Sciatic nerve (tissue), 2 donors: ENCODE measurements around the gene PDCL2. TPM values are rescaled to one million over a fixed set of nuclear protein-coding genes. Genes with fewer than 3 reads are reported as not detected.

Source experiments
- ATAC-seq: fragments of 200-7000 bp; cut with Tn5 transposase; one replicate; pipeline ENCODE4 v1.9.1; 2020; ENCODE audit warnings: mild to moderate bottlenecking, moderate library complexity
- DNase-seq: peaks from one replicate; pipeline ENCODE4 v3.0.0-alpha.2; 2020; ENCODE audit warnings: low spot score
- intact Hi-C: fragments of 100-400 bp; cut with DNase I; formaldehyde crosslinking; loops from one replicate; pipeline ENCODE4 v1.14.2; 2022
- total RNA-seq: library from RNA; stranded (reverse); fragmentation: NEBNext Ultra II Directional; extraction: Animal tissue kit (Norgen Biotek cat#: 25700); gene quantifications from one replicate; pipeline ENCODE4 v1.2.1, GENCODE V29; 2021
- donor health status: DM: no; HTN: no; CAD: no.
- donor health status: DM: no; HTN: no; CAD: no.

The PDCL2 gene
- total RNA-seq, 1 donor from 2014 or later = not detected

GRCh38 chr4:55545641-55546505 lies 46.2 kb downstream of the PDCL2 start:
- peak; percentile 73 for ATAC-seq
- intact Hi-C loops = no loop called here
- DNase-seq = peak; percentile 88

GRCh38 chr4:55545151-55545550 lies 46.9 kb downstream of the PDCL2 start:
- ATAC-seq = no peak
- intact Hi-C loops = no loop called here
- no peak for DNase-seq

GRCh38 chr4:55543858-55544257 lies 48.2 kb downstream of the PDCL2 start:
- DNase-seq (no peak), ATAC-seq (no peak)
- intact Hi-C loops = no loop called here

GRCh38 chr4:55540271-55540670 lies 51.8 kb downstream of the PDCL2 start:
- no peak for DNase-seq
- intact Hi-C loops = no loop called here
- no peak for ATAC-seq

- DNase-seq = no peak
- intact Hi-C loops = no loop called here
- no peak for ATAC-seq
Observed at GRCh38 chr4:55539658-55540057, 52.4 kb downstream of the PDCL2 start.

- no peak for DNase-seq
- intact Hi-C loops = no loop called here
- no peak for ATAC-seq
Observed at GRCh38 chr4:55538531-55538930, 53.5 kb downstream of the PDCL2 start.

GRCh38 chr4:55534306-55534705 lies 57.7 kb downstream of the PDCL2 start:
- DNase-seq = no peak
- intact Hi-C loops = loop anchor here (5.0 kb wide), 1 partner anchor 1838 kb away; no protein-coding TSS in a partner anchor
- ATAC-seq = no peak

- no peak for DNase-seq
- no peak for ATAC-seq
- intact Hi-C loops = loop anchor here (5.0 kb wide), 1 partner anchor 1842 kb away; no protein-coding TSS in a partner anchor
Observed at GRCh38 chr4:55530691-55531090, 61.4 kb downstream of the PDCL2 start.

- intact Hi-C loops = loop anchor here (5.0 kb wide), 1 partner anchor 1842 kb away; no protein-coding TSS in a partner anchor
- ATAC-seq (no peak), DNase-seq (no peak)
Observed at GRCh38 chr4:55530167-55530566, 61.9 kb downstream of the PDCL2 start.

- intact Hi-C loops = no loop called here
- no peak for DNase-seq
- no peak for ATAC-seq
Observed at GRCh38 chr4:55528491-55528890, 63.6 kb downstream of the PDCL2 start.

- ATAC-seq (no peak), DNase-seq (no peak)
- intact Hi-C loops = no loop called here
Observed at GRCh38 chr4:55524844-55525571, 67.0 kb downstream of the PDCL2 start.

GRCh38 chr4:55518442-55518841 lies 73.6 kb downstream of the PDCL2 start:
- ATAC-seq (no peak), DNase-seq (no peak)
- intact Hi-C loops = no loop called here

GRCh38 chr4:55517526-55518229 lies 74.4 kb downstream of the PDCL2 start:
- ATAC-seq (no peak), DNase-seq (no peak)
- intact Hi-C loops = no loop called here

GRCh38 chr4:55512922-55513571 lies 79.0 kb downstream of the PDCL2 start:
- no peak for DNase-seq
- ATAC-seq = no peak
- intact Hi-C loops = no loop called here

- no peak for DNase-seq
- intact Hi-C loops = no loop called here
- no peak for ATAC-seq
Observed at GRCh38 chr4:55512077-55512476, 80.0 kb downstream of the PDCL2 start.

GRCh38 chr4:55510685-55511084 lies 81.4 kb downstream of the PDCL2 start:
- ATAC-seq (no peak), DNase-seq (no peak)
- intact Hi-C loops = no loop called here

- intact Hi-C loops = no loop called here
- DNase-seq (no peak), ATAC-seq (no peak)
Observed at GRCh38 chr4:55509266-55509665, 82.8 kb downstream of the PDCL2 start.

GRCh38 chr4:55507612-55508011 lies 84.4 kb downstream of the PDCL2 start:
- no peak for DNase-seq
- no peak for ATAC-seq
- intact Hi-C loops = no loop called here
